Fibroblast of skin of back (primary cell): Measurements from ENCODE around the gene TXNDC12.
A peak's percentile ranks its signal among the peaks of the same experiment; 100 is the strongest.

Source experiments
- DNase-seq: peaks from one replicate; pipeline ENCODE4 v3.0.0-alpha.2; 2013

The TXNDC12 gene

DNA sequence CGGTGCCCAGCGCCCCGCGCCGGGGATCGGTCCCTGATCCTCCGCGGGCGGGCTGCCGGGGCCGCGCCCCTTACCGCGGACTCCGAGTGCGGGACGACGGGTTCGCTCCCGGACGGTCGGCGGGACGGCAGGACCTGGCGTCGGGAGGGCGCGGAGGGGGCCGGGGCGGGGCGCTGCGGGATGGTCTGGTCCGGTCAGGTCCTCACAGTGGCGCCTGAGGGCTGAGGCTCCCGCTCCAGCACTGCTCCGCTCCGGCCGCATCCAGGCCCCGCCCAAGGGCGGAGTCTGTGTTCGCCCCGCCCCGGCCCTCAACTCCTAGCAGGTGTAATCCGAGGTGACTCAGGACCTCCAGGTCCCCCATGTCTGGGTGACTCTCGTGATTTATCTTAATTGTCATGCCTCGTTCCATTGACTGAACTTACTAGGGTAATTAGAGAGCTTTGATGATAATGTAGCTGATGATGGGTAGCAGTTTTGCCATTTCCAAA is 64.5 kb downstream of the TXNDC12 start, which contains the start of gene RAB3B:
RAB3B (minus strand) TSS at position 223 of the 488 bp plus-strand sequence. CDS start 13,583 bp downstream, outside the sequence.
- peak; percentile 68 for DNase-seq

DNA sequence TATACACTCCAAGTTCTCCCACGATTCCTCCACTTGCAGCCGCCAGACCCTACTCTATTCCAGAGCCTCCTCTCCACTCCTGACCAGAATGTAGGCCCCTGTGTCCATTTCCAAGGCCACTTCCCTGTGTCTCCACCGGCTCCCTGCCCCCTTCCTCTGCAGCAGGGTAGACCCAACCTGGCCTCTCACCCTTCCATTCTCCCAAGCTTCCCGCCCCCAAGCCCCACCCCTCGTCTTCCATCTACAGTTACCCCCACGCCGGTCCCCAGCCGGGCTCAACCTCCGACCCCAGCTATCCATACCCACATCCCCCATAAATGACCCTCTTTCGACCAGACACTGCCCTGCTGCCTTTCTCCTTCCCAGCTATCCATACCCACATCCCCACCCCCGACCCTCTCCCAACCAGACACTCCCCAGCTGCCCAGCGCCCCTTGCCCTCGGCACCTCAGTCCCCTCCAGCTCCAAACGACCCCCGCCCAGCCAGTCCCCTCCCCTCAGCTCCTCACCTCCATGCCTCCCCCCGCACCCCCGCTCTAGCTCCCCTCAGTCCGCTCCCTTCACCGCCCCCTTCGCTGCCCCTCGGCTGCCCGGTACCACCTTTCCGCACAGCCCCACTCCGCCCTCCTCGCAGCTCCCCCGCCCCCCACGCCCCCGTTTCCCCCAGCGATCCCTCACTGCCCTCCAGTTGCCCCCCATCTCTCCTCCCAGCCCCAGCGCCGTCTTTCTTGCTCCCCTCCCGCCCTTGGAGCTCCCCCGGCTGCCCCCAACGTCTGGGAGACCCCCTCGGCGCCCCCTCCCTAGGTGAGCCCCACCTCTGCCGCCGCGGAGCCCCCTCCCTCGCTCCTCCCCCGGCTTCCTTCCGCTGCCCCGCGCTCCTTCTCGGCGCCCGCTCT is 65.2 kb downstream of the TXNDC12 start:
- no peak for DNase-seq

DNA sequence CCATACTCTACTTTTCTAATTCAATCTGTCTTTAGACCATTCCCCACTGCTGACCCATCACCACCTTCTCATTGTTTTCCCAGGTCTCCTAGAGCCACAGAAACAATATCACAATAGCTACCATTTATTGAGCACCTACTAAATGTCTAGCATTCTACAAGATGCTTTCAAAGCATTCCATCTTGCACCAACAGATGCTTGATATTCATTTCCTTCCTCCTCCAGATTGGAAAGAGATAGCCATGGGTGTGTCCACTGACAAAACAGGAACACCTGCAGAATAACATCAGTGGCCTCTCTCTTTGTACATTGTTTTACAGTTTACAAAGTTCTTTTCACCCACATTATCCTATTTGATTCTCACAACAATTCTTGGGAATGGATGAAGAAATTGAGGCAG is 66.7 kb downstream of the TXNDC12 start:
- no peak for DNase-seq

DNA sequence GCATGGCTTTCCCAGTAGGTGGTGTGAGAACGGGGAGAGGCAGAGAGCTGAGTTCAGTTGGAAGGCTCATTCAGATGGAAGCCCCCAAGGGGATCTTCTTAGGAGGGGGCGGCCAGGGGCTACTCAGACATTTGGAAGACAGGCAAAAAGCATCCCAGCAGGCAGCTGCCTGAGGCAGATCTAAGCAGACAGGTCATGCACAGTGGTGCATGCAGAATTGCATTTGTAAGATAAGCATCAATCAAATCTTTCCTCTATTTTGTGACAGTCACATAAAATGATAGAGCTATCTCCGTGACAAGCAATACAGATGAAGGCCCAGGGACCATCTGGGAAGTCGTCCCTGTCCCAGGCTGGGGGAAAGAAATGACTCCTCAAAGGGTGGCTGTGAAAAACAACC is 68.3 kb downstream of the TXNDC12 start:
- no peak for DNase-seq

DNA sequence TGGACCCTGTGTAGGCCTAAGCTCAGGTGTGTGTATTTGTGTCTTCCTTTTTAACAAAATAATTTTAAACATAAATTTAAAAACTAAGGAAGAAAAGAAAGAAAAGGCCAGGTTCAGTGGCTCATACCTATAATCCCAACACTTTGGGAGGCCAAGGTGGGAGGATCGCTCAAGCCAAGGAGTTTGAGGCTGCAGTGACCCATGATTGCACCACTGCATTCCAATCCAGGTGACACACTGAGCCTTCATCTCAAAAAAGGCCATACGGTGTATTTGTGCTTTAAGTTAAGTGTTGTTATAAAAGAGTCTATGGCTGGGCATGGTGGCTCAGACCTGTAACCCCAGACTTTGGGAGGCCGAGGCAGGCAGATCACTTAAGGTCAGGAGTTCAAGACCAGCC is 72.8 kb downstream of the TXNDC12 start:
- no peak for DNase-seq

DNA sequence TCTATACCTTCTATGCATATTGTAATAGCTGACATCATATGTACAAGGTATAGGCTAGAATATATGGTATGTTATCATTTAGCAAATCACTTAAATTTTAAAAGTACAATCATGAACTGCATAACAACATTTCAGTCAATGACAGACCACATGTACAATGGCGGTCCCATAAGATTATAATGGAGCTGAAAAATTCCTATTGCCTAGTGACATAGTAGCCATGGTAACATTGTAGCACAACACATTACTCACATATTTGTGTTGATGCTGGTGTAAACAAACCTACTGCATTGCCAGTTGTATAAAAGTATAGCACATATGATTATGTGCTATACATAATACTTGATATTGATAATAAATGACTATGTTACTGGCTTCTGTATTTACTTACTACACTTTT is 73.4 kb downstream of the TXNDC12 start:
- DNase-seq, result no peak

DNA sequence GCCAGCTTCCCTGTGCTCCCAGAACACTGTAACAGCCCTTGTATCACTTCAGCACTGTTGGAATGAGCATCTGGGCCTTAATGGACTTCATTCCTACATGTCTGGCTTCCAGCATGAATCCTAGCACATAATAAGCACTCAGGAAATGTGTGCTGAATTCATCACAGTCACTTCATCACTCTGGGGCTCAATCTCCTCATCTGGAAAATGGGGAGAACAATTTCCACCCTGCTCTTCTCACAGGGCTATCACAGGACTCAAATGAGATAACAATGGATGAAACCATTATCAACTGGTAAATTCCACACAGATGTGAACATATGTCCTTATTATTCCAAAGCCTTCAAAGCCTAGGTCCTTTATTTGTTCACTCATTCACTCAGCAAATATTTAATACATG is 76.9 kb downstream of the TXNDC12 start:
- DNase-seq, result no peak

DNA sequence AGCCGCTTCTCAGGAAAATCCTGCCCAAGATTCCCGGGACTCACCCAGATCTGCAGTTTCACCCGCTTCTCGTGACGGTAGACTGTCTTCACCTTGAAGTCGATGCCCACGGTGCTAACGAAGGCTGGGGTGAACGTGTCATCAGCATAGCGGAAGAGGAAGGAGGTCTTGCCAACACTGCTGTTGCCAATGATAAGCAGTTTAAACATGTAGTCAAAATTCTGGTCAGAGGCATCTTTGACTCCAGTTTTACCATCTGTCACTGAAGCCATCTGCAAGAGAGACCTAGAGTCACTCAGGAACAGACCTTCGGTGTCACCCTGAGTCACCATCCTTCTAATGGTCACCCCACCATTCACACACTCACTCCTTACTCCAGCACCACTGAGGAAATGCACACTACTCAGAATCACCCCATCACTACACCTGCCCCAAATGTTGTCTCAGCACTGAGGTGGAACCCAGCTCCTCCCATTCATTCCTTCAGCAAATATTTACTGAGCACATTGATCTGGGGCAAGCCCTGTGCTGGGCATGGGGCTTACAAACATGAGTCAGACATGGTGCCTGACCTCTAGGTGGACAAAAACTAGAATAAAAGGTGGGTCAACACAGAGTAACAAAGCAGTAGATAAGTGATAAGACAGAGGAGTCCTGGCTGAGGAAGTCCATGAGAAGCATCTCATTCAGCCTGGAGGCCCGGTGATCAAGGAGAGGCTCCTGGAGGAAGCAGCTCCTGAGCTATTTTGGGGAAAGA is 78.0 kb downstream of the TXNDC12 start:
- no peak for DNase-seq

DNA sequence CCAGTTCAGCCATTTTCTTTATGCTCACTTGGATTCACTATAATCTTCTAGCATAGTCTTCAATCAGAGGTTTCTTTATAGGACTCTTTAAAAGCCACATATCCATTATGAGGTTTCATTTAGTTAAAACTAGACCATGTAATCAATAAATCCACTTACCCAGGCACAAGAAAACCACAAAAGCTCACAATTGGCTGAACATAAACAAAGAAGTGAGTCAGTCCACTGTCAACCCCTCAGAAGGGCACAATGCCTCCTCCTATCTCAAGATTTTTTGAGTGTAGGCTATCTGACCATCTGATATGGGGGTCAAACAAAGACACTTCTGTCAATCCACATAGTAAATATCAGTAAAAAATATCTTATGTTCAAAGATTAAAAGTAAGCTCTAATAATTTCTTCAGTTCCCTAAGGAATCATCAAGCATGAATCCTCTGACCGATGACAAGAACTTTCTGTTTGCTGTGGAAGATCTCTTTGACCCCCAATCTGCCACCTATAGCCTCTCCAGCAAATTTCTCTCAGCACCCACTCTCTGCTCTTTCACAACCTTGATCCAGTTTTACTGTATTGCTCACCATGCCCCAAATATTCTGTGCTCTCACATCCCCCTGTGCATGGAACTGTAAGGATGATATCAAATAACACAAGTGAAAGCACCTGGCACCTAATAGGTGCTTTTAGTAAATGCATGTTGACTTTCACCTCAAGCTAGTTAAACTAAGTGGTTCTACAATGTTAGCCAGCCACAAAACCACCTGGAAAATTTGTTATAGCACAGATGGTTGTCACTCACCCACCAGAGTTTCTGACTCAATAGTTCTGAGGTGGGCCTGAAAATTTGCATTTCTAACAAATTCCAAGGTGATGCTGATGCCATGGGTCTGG is 81.2 kb downstream of the TXNDC12 start:
- no peak for DNase-seq
